HUES48 (cell line): ENCODE measurements around the gene CLDN22.

Experiments
- H3K27ac ChIP-seq: one replicate; pipeline ENCODE4 v1.7.0; 2013; ENCODE audit warnings: low read depth, low read length, inconsistent platforms
- H3K27me3 ChIP-seq: 2 replicates; pipeline ENCODE4 v1.6.1; 2013; ENCODE audit warnings: mild to moderate bottlenecking, low read length; ENCODE audit not compliant: control insufficient read depth, insufficient read depth
- H3K36me3 ChIP-seq: 2 replicates; pipeline ENCODE4 v1.6.1; 2013; ENCODE audit warnings: low read length; ENCODE audit not compliant: control insufficient read depth, insufficient read depth
- H3K4me1 ChIP-seq: 2 replicates; pipeline ENCODE4 v1.6.1; 2013; ENCODE audit warnings: mild to moderate bottlenecking, low read length; ENCODE audit not compliant: control insufficient read depth, insufficient read depth
- H3K4me3 ChIP-seq: 2 replicates; pipeline ENCODE4 v1.5.1; 2013; ENCODE audit warnings: mild to moderate bottlenecking, low read depth, low read length
- H3K9ac ChIP-seq: 2 replicates; pipeline ENCODE4 v1.6.1; 2013; ENCODE audit warnings: mild to moderate bottlenecking, low read depth, low read length, moderate library complexity
- H3K9me3 ChIP-seq: 2 replicates; pipeline ENCODE4 v1.6.1; 2013; ENCODE audit warnings: low read length; ENCODE audit not compliant: control insufficient read depth, insufficient read depth

The CLDN22 gene

GRCh38 chr4:183355405-183355804 lies 35.3 kb upstream of the CLDN22 start:
- Histone ChIP-seq H3K27ac (no peak overlapping the region), H3K36me3 (no peaks in the 10 kb centered on the region)

GRCh38 chr4:183354219-183354618 lies 34.1 kb upstream of the CLDN22 start:
- Histone ChIP-seq H3K27me3 (no peaks in the 10 kb centered on the region), H3K9ac (no peak overlapping the region), H3K9me3 (no peaks in the 10 kb centered on the region), H3K36me3 (no peaks in the 10 kb centered on the region), H3K27ac (no peak overlapping the region), H3K4me3 (no peak overlapping the region), H3K4me1 (no peaks in the 10 kb centered on the region)

More at GRCh38 chr4:183355405-183355804, 35.3 kb upstream of the CLDN22 start:
- H3K9me3 ChIP-seq: no peaks in the 10 kb centered on the region
- no peaks in the 10 kb centered on the region for H3K27me3 ChIP-seq
- H3K9ac ChIP-seq: no peak overlapping the region
- H3K4me1 ChIP-seq: no peaks in the 10 kb centered on the region
- H3K4me3 ChIP-seq: no peak overlapping the region

GRCh38 chr4:183353557-183353956 lies 33.5 kb upstream of the CLDN22 start:
- Histone ChIP-seq H3K9ac (no peak overlapping the region), H3K27me3 (no peaks in the 10 kb centered on the region), H3K4me3 (no peak overlapping the region), H3K36me3 (no peaks in the 10 kb centered on the region), H3K27ac (no peak overlapping the region), H3K9me3 (no peaks in the 10 kb centered on the region), H3K4me1 (no peaks in the 10 kb centered on the region)

- no peak overlapping the region for H3K9ac ChIP-seq
- no peak overlapping the region for H3K27ac ChIP-seq
- H3K4me1 ChIP-seq: no peaks in the 10 kb centered on the region
- H3K9me3 ChIP-seq: no peaks in the 10 kb centered on the region
- no peak overlapping the region for H3K4me3 ChIP-seq
- no peaks in the 10 kb centered on the region for H3K36me3 ChIP-seq
- H3K27me3 ChIP-seq: no peaks in the 10 kb centered on the region
Observed at GRCh38 chr4:183352546-183352945, 32.5 kb upstream of the CLDN22 start.

- H3K9ac ChIP-seq: no peak overlapping the region
Observed at GRCh38 chr4:183350317-183351071, 30.4 kb upstream of the CLDN22 start.

GRCh38 chr4:183349673-183350072 lies 29.6 kb upstream of the CLDN22 start:
- no peak overlapping the region for H3K9ac ChIP-seq
- H3K4me3 ChIP-seq: no peak overlapping the region
- no peaks in the 10 kb centered on the region for H3K4me1 ChIP-seq
- H3K36me3 ChIP-seq: no peaks in the 10 kb centered on the region
- no peaks in the 10 kb centered on the region for H3K9me3 ChIP-seq
- no peak overlapping the region for H3K27ac ChIP-seq
- H3K27me3 ChIP-seq: no peaks in the 10 kb centered on the region

More at GRCh38 chr4:183350317-183351071, 30.4 kb upstream of the CLDN22 start:
- Histone ChIP-seq H3K27me3 (no peaks in the 10 kb centered on the region), H3K4me1 (no peaks in the 10 kb centered on the region), H3K9me3 (no peaks in the 10 kb centered on the region), H3K4me3 (no peak overlapping the region), H3K27ac (no peak overlapping the region), H3K36me3 (no peaks in the 10 kb centered on the region)

GRCh38 chr4:183348706-183349659 lies 28.9 kb upstream of the CLDN22 start:
- H3K4me3 ChIP-seq: no peak overlapping the region
- H3K9me3 ChIP-seq: no peaks in the 10 kb centered on the region
- H3K27ac ChIP-seq: no peak overlapping the region
- no peak overlapping the region for H3K9ac ChIP-seq
- H3K36me3 ChIP-seq: no peaks in the 10 kb centered on the region
- H3K27me3 ChIP-seq: no peaks in the 10 kb centered on the region
- no peaks in the 10 kb centered on the region for H3K4me1 ChIP-seq

- Histone ChIP-seq H3K27ac (no peak overlapping the region), H3K4me1 (no peaks in the 10 kb centered on the region), H3K27me3 (no peaks in the 10 kb centered on the region), H3K9ac (no peak overlapping the region), H3K9me3 (no peaks in the 10 kb centered on the region), H3K36me3 (no peaks in the 10 kb centered on the region), H3K4me3 (no peak overlapping the region)
Observed at GRCh38 chr4:183348136-183348535, 28.1 kb upstream of the CLDN22 start.

GRCh38 chr4:183347566-183347965 lies 27.5 kb upstream of the CLDN22 start:
- Histone ChIP-seq H3K4me1 (no peaks in the 10 kb centered on the region), H3K36me3 (no peaks in the 10 kb centered on the region), H3K27me3 (no peaks in the 10 kb centered on the region), H3K4me3 (no peak overlapping the region), H3K27ac (no peak overlapping the region), H3K9ac (no peak overlapping the region), H3K9me3 (no peaks in the 10 kb centered on the region)

GRCh38 chr4:183347146-183347545 lies 27.1 kb upstream of the CLDN22 start:
- no peaks in the 10 kb centered on the region for H3K4me1 ChIP-seq
- no peaks in the 10 kb centered on the region for H3K36me3 ChIP-seq
- H3K27me3 ChIP-seq: no peaks in the 10 kb centered on the region
- no peak overlapping the region for H3K27ac ChIP-seq
- H3K9me3 ChIP-seq: no peaks in the 10 kb centered on the region
- H3K9ac ChIP-seq: no peak overlapping the region
- no peak overlapping the region for H3K4me3 ChIP-seq

- no peak overlapping the region for H3K4me3 ChIP-seq
- no peaks in the 10 kb centered on the region for H3K27me3 ChIP-seq
- no peak overlapping the region for H3K9ac ChIP-seq
- H3K27ac ChIP-seq: no peak overlapping the region
- no peaks in the 10 kb centered on the region for H3K4me1 ChIP-seq
- no peaks in the 10 kb centered on the region for H3K9me3 ChIP-seq
- no peaks in the 10 kb centered on the region for H3K36me3 ChIP-seq
Observed at GRCh38 chr4:183345261-183345660, 25.2 kb upstream of the CLDN22 start.
